Stimulated activated CD4-positive, alpha-beta T cell treated with anti-CD3 and anti-CD28 coated beads, Interleukin-12 subunit alpha, Interleukin-12 subunit beta, amount 100 ng/mL, for 4 hours (primary cell): Measurements from ENCODE around the gene C1QB.
"Not testable (repeated sequence)": the region's sequence is repeated elsewhere in the genome, so short reads cannot be mapped to it uniquely, and the experiment has no call there.

Source experiments
- DNase-seq: peaks from one replicate; pipeline ENCODE4 v3.0.0-alpha.2; 2020

Gene C1QB

DNA sequence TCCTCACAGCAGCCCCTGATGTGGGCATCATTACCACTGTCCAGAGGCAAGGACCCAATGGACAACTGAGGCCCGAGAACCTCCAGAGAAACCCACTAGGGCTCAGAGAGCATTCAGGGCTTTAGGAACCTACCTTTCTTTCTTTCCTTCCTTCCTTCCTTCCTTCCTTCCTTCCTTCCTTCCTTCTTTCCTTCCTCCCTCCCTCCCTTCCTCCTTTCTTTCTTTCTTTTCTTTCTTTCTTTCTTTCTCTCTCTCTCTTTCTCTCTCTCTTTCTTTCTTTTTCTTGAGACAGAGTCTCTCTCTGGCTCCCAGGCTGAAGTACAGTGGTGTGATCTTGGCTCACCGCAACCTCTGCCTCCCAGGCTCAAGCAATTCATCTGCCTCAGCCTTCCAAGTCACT is 15.8 kb downstream of the C1QB start:
- DNase-seq: not testable (repeated sequence)

DNA sequence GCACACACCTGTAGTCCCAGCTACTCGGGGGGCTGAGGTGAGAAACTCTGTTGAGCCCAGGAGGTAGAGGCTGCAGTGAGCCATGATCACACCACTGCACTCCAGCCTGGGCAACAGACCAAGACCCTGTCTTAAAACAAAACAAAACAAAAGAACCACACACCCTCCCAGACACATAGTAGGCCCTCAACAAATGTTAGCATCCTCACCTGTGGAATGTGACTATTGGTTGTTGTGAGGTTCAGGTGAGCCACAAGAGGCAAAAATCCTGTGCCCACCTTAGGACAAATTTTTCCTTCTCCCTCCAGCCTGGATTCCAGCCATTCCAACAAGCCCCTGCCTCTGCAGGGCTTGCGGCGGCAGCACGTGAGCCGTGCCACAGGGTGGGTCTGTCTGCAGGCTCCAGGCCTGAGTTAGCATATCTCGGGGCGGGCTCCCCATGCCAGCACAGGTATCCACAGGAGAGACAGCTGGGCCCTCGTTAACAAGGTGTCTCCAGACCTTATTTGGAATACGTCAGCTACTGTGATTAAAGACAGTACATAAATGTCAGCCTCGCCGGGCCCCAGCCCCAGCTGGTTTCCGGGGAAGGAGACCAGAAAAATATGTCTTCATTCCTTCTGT is 17.4 kb downstream of the C1QB start:
- no peak for DNase-seq

DNA sequence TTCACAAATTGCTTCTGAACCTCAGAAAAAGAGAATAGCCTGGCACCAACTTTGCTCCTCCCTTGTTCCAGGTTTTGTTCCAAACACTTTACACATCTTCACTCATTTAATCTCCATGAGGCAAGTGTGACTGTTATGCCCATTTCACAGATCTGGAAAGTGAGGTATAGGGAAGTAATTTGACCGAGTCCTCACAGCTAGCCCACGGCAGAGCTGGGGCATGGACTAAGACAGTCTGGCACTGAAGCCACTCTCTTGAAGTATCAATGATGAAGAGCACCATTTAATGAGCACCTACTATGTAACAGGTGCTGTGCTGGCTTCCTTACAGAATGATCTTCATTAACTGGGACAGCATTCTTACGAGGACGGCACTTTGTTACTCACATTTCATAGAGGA is 19.0 kb downstream of the C1QB start:
- DNase-seq: no peak

DNA sequence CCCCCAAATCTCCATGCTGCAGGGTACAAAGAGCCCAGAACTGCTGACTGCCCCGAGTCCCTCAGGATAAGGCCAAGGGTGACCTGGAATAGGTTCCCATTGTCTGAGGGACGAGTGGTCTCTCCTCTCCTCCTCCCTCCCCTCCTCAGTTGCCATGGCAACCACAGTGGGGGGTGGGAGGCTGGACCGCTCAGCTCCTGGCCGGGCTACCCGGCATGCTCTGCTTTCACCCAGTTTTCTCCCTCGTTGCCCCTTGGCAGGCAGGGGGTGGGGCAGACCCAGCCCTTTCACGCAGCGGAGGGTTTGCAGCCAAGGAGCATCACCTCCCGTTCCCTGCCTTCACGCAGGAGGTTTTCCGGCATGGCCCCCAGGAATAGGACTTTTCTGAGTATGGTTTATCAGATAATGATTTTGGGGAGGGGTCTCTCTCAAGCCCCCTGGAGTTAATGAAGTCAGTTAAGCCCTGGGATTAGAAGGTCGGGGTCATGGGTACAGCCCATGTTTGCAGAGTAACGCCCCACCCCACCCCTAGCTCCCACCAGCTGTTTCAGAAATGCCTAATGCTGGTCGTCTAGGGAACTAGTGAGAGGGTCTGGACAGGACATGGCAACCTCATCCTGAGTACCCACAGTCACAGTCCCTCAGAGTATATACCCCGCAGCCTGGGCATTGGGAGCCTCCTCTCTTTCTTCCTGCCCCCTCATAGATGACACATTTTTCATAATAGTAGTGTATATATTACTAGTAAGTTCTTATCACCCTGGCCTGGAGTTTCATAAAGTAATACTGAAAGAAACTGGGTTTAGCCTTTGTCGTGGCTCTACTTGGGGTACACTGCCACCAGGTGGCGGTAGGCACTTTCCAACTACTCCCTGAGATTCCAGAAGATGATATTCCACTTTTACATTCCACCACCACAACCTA is 20.7 kb downstream of the C1QB start:
- DNase-seq: peak; percentile 7

DNA sequence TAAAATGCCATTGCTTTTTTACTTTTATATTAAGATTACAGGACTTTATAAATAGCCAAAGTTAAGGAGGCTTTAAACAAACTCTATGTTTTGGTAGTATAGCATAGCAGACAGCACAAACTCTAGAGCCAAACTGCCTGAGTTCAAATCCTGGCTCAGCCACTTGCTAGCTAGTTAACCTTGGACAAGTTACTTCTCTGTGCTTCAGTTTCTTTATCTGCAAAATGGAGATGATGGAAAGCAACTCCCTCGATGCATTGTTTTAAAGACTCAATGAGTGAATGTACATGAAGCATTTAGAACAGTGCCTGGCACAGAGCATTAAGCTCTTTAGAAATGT is 21.3 kb downstream of the C1QB start:
- DNase-seq: no peak

DNA sequence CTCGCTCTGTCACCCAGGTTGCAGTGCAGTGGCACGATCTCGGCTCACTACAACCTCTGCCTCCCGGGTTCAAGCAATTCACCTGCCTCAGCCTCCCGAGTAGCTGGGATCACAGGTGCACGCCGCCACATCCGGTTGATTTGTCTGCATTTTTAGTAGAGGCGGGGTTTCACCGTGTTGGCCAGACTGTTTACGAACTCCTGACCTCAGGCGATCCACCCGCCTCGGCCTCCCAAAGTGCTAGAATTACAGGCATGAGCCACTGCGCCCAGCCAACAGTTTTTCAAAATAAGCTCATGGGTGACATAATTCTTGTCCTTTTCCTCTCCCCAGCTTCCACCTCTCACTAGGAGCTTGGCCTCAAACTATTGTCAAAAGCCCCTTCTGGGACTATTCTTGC is 23.1 kb downstream of the C1QB start:
- DNase-seq: not testable (repeated sequence)

DNA sequence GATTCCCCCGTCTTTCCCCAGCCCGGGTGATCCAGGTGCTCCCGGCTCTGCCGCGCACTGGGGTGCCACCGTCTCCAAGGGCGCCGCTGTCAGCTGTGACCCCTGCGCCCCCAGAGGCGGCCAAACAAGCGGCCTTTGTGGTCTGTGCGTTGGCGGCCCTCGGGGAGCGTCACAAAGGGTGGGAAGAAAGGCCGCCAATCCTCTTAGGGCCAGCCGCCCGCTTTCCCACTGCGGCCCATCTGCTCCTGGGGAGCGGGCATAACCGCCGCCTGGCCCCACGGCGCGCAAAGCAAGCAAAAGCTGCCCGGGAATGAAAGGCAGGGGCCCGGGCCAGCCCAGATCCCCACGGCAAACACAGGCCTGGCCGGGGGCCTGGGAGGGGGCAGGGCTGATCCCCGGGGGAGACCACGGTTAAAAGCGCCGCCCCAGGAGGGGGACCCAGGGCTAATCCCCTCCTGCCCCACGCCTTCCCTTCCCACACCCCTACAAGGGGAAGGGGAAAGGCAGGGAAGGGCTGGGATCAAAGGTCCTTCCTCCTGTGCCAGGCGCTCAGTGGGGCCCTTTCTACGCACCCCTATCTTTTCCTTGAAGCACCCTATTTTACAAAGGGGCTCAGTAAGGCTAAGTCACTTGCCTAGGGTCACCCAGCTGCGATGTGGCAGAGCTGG is 24.0 kb downstream of the C1QB start:
- no peak for DNase-seq

DNA sequence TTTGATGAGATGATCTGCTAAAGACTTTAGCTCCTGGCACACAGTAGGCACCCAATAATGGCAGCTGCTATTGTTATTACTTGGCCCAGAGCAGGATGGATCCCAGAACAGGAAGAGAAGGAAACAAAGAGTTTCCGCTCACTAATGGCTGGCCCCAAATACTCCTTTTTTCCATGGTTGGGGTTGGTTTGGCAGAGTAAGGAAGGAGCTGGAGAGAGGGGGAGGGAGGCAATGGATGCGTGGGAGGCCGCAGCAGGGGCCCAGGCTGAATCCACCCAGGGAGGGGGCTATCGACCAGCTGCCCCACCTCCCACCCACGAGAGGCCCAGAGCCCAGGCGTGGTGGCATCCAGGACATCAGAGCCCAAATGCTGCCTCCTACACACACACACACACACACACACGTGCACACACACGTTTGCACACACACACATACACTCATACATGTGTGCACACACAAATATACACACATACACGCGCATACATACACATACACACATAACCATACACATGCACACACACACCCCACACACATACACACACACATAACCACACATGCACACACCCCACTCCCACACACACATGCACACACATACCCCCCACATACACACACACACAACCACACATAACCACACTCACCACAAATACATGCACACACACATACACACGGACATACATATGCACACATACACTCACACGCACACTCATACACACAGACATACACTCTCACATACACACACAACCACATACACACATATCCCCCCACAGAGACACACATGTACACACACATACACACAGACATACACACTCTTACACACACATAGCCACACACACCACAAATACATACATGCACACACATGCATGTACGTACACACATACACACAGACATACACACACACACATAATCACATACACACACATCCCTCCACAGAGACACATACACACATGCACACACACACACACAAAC is 25.2 kb downstream of the C1QB start:
- DNase-seq: no peak

DNA sequence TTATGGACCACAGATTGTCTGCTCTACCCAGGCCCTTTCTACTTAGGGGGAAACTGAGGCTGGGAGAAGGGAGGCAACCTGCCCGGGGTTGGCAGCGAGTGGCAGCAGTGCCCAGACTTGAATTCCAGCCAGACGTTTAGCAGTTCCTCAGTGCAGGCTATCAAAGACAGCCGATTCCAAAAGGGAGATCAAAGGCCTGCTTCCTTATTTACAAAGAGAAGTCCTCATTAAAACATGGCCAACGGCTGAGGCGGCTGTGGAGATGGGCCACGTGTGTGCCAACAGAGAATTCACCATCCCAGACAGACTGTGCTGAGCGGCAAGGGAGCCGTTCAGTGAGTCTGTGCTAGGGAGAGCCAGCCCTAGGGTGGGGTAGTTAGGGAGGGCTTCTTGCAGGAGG is 27.7 kb downstream of the C1QB start:
- no peak for DNase-seq

DNA sequence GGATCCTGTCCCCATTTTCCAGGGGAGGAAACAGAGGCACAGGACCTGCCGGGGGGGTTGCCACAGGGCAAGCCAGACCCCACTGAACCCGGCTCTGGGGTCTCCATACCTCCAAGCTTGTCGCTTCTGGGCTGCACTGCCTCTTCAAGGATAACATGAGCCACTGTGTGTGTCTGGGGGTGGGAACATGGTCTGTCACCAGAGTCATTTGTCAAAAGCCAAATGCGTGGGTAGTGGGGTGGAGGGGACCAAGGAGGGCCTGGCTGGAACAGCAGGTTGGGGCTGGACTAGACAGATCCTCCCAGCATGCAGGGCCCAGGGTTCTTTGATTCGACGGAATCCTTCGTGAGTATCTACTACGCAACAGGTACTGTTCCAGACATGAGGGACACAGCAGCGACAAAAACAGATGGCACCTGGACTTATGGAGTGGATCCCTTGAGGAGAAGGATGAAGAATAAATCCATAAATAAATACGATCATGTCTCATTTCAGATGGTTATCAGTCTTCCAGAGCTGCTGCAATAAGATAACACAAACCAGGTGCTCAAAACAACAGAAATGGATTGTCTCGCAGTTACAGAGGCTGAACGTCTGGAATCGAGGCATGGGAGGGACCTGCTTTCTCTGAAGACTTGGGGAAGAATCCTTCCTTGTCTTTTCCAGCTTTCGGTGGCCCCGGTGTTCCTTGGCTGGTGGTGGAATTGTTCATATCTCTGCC is 28.7 kb downstream of the C1QB start:
- no peak for DNase-seq

DNA sequence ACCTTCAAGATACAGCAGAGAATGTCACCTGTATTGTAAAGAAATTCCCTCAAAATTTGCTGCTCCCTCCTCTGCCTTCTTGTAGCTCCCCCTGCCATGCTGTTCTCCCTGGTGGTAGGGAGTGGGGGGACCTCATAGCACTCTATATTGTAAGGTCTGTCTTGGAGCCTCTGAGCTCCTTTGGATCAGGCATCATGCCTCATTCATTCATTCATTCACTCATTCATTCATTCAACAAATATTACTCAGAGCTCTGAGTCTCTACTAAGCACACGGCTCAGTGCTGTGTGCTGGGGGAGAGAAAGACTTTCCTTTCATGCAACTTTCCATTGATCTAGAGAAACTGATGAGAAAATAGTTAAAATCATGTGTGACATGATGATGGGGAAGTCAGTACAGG is 30.5 kb downstream of the C1QB start:
- DNase-seq: no peak

DNA sequence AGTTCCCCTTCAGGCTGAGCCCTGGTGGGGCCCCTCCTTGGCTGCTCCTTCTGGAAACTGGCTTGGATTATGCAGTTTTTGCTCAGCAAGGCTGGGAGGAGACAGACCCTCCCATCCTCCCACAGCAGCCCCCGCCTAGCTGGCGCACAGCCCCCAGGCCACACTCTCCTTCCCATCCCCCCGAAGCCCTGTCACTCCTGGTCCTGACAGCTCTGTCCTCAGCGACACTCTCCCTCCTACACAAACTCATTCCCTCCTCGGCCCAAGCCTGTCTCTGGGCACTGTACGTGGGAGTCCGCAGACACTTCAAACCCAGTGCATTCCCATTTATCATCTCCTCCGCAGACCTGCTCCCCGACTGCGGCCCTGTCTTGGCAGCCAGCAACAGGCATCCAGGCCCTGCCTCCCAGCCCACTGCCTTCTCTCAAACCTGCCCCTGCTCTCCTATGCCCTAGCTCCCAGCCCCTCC is 32.6 kb downstream of the C1QB start:
- DNase-seq: no peak

DNA sequence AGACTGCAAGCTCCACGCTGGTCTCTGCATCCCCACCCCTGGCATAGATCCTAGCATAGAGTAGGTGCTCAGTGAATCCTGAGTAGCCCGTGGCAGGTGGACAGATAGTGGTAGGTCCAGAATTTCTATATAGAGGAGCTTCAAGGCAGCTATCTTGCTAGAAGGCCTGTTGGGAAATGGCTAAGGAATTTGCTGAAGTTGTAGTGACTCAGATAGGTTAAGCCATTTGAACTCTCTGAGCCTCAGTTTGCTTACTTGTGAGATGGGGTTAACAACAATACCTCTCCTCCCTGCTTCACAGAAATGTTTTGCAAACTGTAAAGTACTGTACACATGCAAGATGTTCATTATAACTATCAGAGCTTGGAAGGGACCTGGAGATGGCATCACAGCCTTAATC is 34.2 kb downstream of the C1QB start:
- no peak for DNase-seq

DNA sequence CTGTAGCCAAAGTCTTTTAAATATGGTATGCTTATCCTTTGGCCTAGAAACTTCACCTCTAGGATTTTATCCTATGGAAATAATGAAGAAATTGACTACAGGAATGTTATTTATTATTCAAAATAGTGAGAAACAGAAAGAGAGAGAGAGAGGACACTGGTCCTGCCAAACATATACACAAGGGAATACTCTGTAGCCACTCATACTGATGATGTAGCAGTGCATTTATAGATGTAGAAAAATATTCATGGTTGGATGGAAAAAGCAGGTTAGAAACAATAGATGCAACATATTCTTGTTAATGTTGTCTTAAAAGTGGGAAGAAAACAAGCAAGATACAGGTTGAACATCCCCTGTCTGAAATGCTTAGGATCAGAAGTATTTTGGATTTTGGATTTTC is 35.4 kb downstream of the C1QB start:
- no peak for DNase-seq

DNA sequence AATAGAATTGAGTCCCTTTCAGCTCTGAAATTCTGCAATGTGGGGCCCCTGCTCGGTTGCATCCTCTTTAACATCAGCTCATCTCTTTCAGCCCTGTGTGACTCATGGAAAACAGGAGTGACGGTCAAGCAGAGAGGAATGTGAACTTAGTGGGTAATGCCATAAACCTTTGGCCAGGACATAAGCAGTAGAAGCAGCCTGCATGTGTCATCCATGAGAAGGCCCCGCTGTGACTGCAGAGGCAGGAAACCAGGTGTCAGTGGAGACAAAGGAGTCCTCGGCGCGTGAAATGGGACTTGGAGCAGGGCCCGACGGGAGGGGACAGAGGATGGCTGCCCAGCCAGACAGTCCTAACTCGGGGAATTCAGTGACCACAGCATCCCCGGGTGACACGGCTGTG is 36.5 kb downstream of the C1QB start:
- DNase-seq: no peak

DNA sequence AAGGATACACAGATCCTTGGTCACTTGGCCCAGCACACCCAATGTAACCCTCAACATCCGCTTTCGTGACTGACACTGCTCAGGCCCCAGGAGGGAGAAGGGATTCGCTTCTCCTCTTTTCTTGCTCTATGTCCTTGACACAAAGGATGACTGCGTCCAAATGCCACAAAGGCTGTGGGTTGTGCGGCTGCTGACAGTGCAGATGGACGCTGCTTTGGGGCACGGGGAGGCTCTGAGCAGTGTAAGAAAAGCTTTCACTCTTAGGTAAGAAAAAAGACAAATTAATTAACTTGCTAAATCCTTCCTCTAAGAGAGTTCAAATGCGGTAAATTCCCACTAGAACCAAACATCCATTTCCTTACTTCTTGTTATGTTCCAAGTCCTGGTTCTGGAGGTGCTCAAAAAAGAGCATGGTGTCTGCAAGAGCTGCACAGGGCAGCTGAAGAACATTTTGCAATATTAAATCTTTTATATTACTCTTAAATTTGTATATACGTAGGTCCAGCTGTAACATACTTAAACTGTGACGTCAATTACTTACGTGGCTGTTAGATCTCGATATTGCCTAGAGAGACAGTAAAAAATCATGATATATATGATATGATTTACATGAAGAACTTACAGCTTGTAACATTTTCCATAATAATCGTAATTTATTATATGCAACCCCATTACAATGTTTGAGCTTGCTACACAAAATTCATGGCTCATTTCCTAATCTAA is 38.2 kb downstream of the C1QB start:
- DNase-seq: no peak

DNA sequence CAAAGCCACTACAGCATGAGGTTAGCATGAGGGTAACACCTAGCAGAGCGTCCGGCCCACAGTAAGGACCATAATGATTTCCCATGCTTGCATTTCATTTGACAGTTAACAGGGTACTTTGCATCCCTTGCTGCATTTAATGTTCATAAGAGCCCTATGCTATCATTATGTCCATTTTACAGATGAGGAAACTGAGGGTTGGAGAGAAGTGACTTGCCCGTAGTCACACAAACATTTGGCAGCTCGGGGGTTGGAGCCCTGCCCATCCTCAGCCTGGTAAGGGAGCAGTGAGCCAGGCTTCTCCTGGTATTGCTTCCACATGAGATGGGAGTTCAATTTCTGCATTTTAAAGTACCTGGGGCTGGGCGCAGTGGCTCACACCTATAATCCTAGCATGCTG is 41.1 kb downstream of the C1QB start:
- no peak for DNase-seq

DNA sequence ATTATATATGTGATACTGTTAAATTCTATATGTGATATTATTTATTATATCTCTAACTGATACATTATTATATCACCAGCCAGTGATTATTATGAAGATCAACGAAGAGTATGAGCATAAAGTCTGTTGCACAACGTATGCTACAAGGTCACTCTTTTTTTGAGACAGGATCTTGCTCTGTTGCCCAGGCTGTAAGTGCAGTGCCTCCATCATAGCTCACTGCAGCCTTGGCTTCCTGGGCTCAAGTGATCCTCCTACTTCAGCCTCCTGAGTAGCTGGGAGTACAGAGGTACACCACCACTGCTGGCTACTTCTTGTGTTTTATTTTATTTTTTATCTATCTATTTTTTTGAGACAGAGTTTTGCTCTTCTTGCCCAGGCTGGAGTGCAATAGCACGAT is 43.6 kb downstream of the C1QB start:
- DNase-seq: no peak

DNA sequence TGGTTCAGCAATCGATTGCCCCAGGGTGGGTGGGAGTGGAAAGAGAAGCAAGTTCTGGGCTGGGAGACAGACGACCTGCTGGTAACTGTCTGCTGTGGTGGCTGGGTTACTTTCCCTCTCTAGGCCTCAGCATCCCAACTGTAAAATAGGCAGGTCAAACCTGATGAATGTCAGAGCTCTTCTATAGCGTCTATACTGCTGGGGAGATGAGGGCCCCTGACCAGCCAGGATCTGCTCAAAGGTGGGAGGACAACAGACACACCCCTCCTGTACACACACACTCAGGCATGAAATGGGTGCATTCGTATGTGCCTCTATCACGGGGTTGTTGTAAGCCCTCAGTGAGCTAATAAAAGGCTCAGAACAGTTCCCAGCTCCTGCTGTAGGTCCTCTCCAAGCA is 44.9 kb downstream of the C1QB start:
- DNase-seq: no peak

DNA sequence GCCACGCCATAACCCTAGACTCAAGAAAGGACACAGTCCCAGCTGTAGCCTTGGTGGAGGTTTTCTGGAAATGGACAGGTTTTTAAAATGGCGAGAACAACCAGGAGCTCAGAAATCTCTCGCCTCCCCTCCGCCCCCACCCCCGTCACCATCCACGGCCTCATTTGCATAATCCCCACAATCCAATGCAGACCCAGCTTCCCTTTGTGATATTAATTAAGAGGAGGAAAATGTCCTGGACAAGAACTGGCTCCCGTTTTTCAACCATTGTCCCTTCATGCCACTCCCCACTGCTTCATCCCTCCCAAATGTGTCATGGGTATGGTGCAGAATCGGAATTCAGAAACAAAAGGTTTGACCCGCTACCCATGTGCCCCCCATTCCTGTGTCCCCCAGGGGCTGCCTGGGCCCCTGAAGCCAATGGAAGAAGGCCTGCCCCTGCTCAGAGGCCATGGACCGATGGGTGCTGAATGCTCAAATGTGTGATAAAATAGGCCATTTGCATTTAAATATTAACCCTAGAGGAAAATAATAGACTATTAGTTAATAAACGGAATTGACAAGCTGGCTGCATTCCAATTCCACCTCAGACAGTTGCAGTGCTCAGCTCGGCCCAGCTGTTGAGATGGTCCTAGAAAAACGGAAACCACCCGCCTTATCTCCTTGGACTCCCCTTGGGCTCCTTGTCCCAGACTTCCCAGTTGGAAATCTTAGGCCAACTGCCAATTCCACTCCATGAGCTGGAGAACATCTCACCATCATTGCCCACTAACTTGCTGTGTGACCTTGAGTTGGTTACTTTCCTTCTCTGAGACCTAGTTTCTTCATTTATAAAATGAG is 46.9 kb downstream of the C1QB start:
- no peak for DNase-seq
